Trophoblast cell (in vitro differentiated cells and primary cell): ENCODE measurements around the gene STX5.

Experiments used
- DNase-seq, 2 donors: peaks; one replicate each; pipeline ENCODE4 v3.0.0-alpha.2; 2016
- H2AFZ ChIP-seq: 2 replicates; pipeline ENCODE4 v1.6.1; 2013; ENCODE audit warnings: low read length, moderate library complexity, mild to moderate bottlenecking; ENCODE audit not compliant: insufficient read depth, poor library complexity
- H2AK5ac ChIP-seq: 2 replicates; pipeline ENCODE4 v1.6.1; 2013; ENCODE audit warnings: mild to moderate bottlenecking, low read length
- H2BK120ac ChIP-seq: 2 replicates; pipeline ENCODE4 v1.6.1; 2013; ENCODE audit warnings: low read length, mild to moderate bottlenecking, moderate library complexity; ENCODE audit not compliant: insufficient read depth, poor library complexity
- H2BK12ac ChIP-seq: 2 replicates; pipeline ENCODE4 v1.6.1; 2013; ENCODE audit warnings: mild to moderate bottlenecking, low read length, moderate library complexity
- H2BK5ac ChIP-seq: 2 replicates; pipeline ENCODE4 v1.6.1; 2013; ENCODE audit warnings: low read length, low read depth, moderate library complexity, mild to moderate bottlenecking; ENCODE audit not compliant: poor library complexity
- H3K14ac ChIP-seq: 2 replicates; pipeline ENCODE4 v1.6.1; 2013; ENCODE audit warnings: mild to moderate bottlenecking, low read length
- H3K18ac ChIP-seq: 2 replicates; pipeline ENCODE4 v1.6.1; 2013; ENCODE audit warnings: mild to moderate bottlenecking, low read length
- H3K23ac ChIP-seq: 2 replicates; pipeline ENCODE4 v1.6.1; 2013; ENCODE audit warnings: low read length
- H3K27ac ChIP-seq: 2 replicates; pipeline ENCODE4 v1.5.1; 2013; ENCODE audit warnings: low read depth, mild to moderate bottlenecking, inconsistent platforms, low read length, moderate library complexity
- H3K27me3 ChIP-seq: 2 replicates; pipeline ENCODE4 v1.6.1; 2013; ENCODE audit warnings: inconsistent platforms, mild to moderate bottlenecking, low read length, moderate library complexity; ENCODE audit not compliant: insufficient read depth
- H3K36me3 ChIP-seq, 2 experiments: 1 replicate in 1 of 2; 2 replicates in 1 of 2; pipeline ENCODE4 v1.6.1; 2013; ENCODE audit warnings: low read length in 2 of 2, mild to moderate bottlenecking in 2 of 2, moderate library complexity in 1 of 2; ENCODE audit not compliant: insufficient read depth in 2 of 2, control insufficient read depth in 1 of 2
- H3K4ac ChIP-seq: 2 replicates; pipeline ENCODE4 v1.6.1; 2013; ENCODE audit warnings: low read depth, mild to moderate bottlenecking, low read length, moderate library complexity
- H3K4me1 ChIP-seq, 2 experiments: 1 replicate in 1 of 2; 2 replicates in 1 of 2; pipeline ENCODE4 v1.6.1; 2013; ENCODE audit warnings: low read length in 2 of 2, mild to moderate bottlenecking in 2 of 2, moderate library complexity in 1 of 2; ENCODE audit not compliant: insufficient read depth in 2 of 2, control insufficient read depth in 1 of 2
- H3K4me2 ChIP-seq: 2 replicates; pipeline ENCODE4 v1.6.1; 2013; ENCODE audit warnings: inconsistent platforms, mild to moderate bottlenecking, low read length, moderate library complexity
- H3K4me3 ChIP-seq: 2 replicates; pipeline ENCODE4 v1.5.1; 2013; ENCODE audit warnings: mild to moderate bottlenecking, low read depth, low read length, inconsistent platforms
- H3K79me1 ChIP-seq: one replicate; pipeline ENCODE4 v1.6.1; 2013; ENCODE audit warnings: low read length
- H3K79me2 ChIP-seq: 2 replicates; pipeline ENCODE4 v1.6.1; 2013; ENCODE audit warnings: low read length, mild to moderate bottlenecking; ENCODE audit not compliant: control insufficient read depth, insufficient read depth, poor library complexity
- H3K9ac ChIP-seq: 2 replicates; pipeline ENCODE4 v1.6.1; 2013; ENCODE audit warnings: mild to moderate bottlenecking, low read length
- H3K9me3 ChIP-seq: 2 replicates; pipeline ENCODE4 v1.6.1; 2013; ENCODE audit warnings: low read depth, mild to moderate bottlenecking, control low read depth, inconsistent platforms, low read length; ENCODE audit not compliant: insufficient read depth
- H4K12ac ChIP-seq: 2 replicates; pipeline ENCODE4 v1.6.1; 2013; ENCODE audit warnings: low read depth, mild to moderate bottlenecking, low read length, moderate library complexity
- H4K8ac ChIP-seq: 2 replicates; pipeline ENCODE4 v1.6.1; 2013; ENCODE audit warnings: low read depth, mild to moderate bottlenecking, low read length, moderate library complexity
- H4K91ac ChIP-seq: one replicate; pipeline ENCODE4 v1.6.1; 2013; ENCODE audit warnings: low read depth, mild to moderate bottlenecking, low read length, moderate library complexity
- WGBS: extraction: QIAGEN DNeasy Blood & Tissue Kit; methylation state at CpG from one replicate; pipeline ENCODE4 v1.1.7; 2013; ENCODE audit warnings: missing lambda C conversion rate; ENCODE audit not compliant: insufficient read length, insufficient coverage; ENCODE audit errors: extremely low coverage; 5-methylcytosine and 5-hydroxymethylcytosine counted together

The STX5 gene

DNA sequence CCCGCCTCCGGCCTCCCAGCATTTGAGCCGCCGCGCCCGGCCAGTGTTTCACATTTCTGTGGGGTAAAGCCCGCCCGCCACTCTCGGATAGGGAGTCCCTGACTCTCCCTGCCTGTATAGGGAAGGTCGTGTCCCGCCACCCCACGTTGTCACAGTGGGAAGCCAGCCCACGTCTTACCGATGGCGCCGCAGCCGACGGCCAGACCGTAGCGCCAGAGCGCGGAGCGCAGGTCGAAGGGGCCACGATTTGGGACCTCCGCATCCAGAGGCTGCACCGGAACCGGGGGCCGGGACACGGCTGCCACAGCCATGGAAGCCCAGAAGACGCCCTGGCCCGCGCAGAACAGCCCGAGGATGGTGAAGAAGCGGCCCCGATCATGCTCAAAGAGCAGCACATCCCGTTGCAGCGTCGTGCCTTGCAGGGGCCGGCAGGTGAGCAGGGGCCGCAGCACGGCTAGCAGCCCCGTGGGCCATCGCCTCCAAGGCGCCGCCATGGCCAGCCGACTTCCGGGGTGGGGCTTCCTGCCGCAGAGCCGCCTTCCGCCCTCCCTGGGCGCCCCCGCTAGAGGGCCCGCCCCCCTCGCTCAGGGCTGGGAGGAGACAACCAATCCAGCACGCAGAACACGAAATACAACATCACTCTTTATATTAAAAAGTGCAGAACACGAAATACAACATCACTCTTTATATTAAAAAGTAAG is 40.2 kb downstream of the STX5 start, which contains the start of gene TMEM223:
TMEM223 (minus strand) TSS at position 506 of the 701 bp plus-strand sequence; CDS start at position 494, 12 bp downstream.
- H3K4me2 ChIP-seq = peak within 1 kb of the TSS; percentile 70
- peak within 1 kb of the TSS; percentile 90 for H4K91ac ChIP-seq
- peak within 1 kb of the TSS; percentile 90 for H3K4ac ChIP-seq
- H3K18ac ChIP-seq = peak within 1 kb of the TSS; percentile 95
- H3K79me1 ChIP-seq = peaks cover 14% of the 10 kb centered on the region
- peak within 1 kb of the TSS; percentile 98 for H4K8ac ChIP-seq
- peaks cover 47 to 55% of the 10 kb centered on the region in 2 experiments for H3K36me3 ChIP-seq
- H2BK5ac ChIP-seq = peak within 1 kb of the TSS; percentile 85
- H2BK120ac ChIP-seq = peak within 1 kb of the TSS; percentile 86
- H2AFZ ChIP-seq = peak within 1 kb of the TSS; percentile 73
- no peaks in the 10 kb centered on the region for H3K27me3 ChIP-seq
- H3K27ac ChIP-seq = peak within 1 kb of the TSS; percentile 86
- H3K9ac ChIP-seq = peak within 1 kb of the TSS; percentile 81
- peaks cover 2% of the 10 kb centered on the region for H3K9me3 ChIP-seq
- peak within 1 kb of the TSS; percentile 75 for H2AK5ac ChIP-seq
- H3K79me2 ChIP-seq = peaks cover 20% of the 10 kb centered on the region
- H3K23ac ChIP-seq = no peak within 1 kb of the TSS
- H4K12ac ChIP-seq = peak within 1 kb of the TSS; percentile 81
- DNase-seq = peak; percentile 79 to 83
- H3K4me1 ChIP-seq = peaks cover 9% of the 10 kb centered on the region in 2 experiments
- H2BK12ac ChIP-seq = peak within 1 kb of the TSS; percentile 68
- WGBS = no CpG with 5 or more reads among the region's 58 CpGs
- peak within 1 kb of the TSS; percentile 86 for H3K4me3 ChIP-seq
- peak within 1 kb of the TSS; percentile 92 for H3K14ac ChIP-seq

GRCh38 chr11:62789576-62789975 is 42.3 kb downstream of the STX5 start:
- Histone ChIP-seq H3K23ac (no peak overlapping the region), H3K14ac (no peak overlapping the region), H3K9ac (no peak overlapping the region), H3K4me3 (no peak overlapping the region), H3K4me2 (no peak overlapping the region), H3K79me2 (peaks cover 21% of the 10 kb centered on the region), H2AK5ac (no peak overlapping the region), H4K8ac (no peak overlapping the region), H3K27me3 (no peaks in the 10 kb centered on the region), H3K18ac (no peak overlapping the region), H2BK5ac (no peak overlapping the region), H2BK12ac (no peak overlapping the region), H4K91ac (no peak overlapping the region), H4K12ac (no peak overlapping the region), H3K79me1 (peaks cover 16% of the 10 kb centered on the region), H3K4me1 (peaks cover 7 to 9% of the 10 kb centered on the region in 2 experiments), H3K27ac (no peak overlapping the region), H3K36me3 (peaks cover 34% of the 10 kb centered on the region in 2 experiments), H3K4ac (peak overlapping the region; percentile 30), H2AFZ (no peak overlapping the region), H2BK120ac (no peak overlapping the region), H3K9me3 (peaks cover 2% of the 10 kb centered on the region)
- no CpG with 5 or more reads among the region's 3 CpGs for WGBS
- DNase-seq = no peak

- Histone ChIP-seq H4K12ac (no peak overlapping the region), H2BK12ac (no peak overlapping the region), H3K9ac (no peak overlapping the region), H3K36me3 (peaks cover 30 to 31% of the 10 kb centered on the region in 2 experiments), H2AFZ (no peak overlapping the region), H3K4me1 (peaks cover 5 to 9% of the 10 kb centered on the region in 2 experiments), H3K27me3 (no peaks in the 10 kb centered on the region), H2BK120ac (no peak overlapping the region), H3K9me3 (peaks cover 2% of the 10 kb centered on the region), H3K79me1 (peaks cover 16% of the 10 kb centered on the region), H3K18ac (no peak overlapping the region), H3K79me2 (peaks cover 21% of the 10 kb centered on the region), H3K23ac (no peak overlapping the region), H3K4me2 (no peak overlapping the region), H2AK5ac (no peak overlapping the region), H3K4me3 (no peak overlapping the region), H4K8ac (peak overlapping the region; percentile 1), H3K27ac (no peak overlapping the region), H3K4ac (peak overlapping the region; percentile 69), H3K14ac (no peak overlapping the region), H2BK5ac (no peak overlapping the region), H4K91ac (no peak overlapping the region)
- no peak for DNase-seq
- no CpG with 5 or more reads among the region's 5 CpGs for WGBS
These were observed 42.9 kb downstream of the STX5 start for GRCh38 chr11:62788991-62789390.

GRCh38 chr11:62787005-62787759 is 44.7 kb downstream of the STX5 start, which contains the start of gene TMEM179B:
Gene TMEM179B, plus strand, starts transcription at chr11:62787402. Its CDS starts 30 bp downstream, at chr11:62787432.
- Histone ChIP-seq H4K91ac (peak within 1 kb of the TSS; percentile 92), H2AFZ (peak within 1 kb of the TSS; percentile 86), H4K12ac (peak within 1 kb of the TSS; percentile 94), H2BK5ac (peak within 1 kb of the TSS; percentile 83), H3K14ac (peak within 1 kb of the TSS; percentile 94), H3K79me2 (peaks cover 21% of the 10 kb centered on the region), H3K27ac (peak within 1 kb of the TSS; percentile 91), H3K4me2 (peak within 1 kb of the TSS; percentile 89), H3K23ac (no peak within 1 kb of the TSS), H3K27me3 (no peaks in the 10 kb centered on the region), H4K8ac (peak within 1 kb of the TSS; percentile 98), H2AK5ac (peak within 1 kb of the TSS; percentile 98), H3K4me1 (peaks cover under 1 to 5% of the 10 kb centered on the region in 2 experiments), H3K79me1 (peaks cover 16% of the 10 kb centered on the region), H3K18ac (peak within 1 kb of the TSS; percentile 98), H2BK12ac (peak within 1 kb of the TSS; percentile 40), H2BK120ac (peak within 1 kb of the TSS; percentile 77), H3K4me3 (peak within 1 kb of the TSS; percentile 92), H3K9me3 (peaks cover 4% of the 10 kb centered on the region), H3K36me3 (peaks cover 24 to 29% of the 10 kb centered on the region in 2 experiments), H3K9ac (peak within 1 kb of the TSS; percentile 89), H3K4ac (peak within 1 kb of the TSS; percentile 87)
- WGBS = no CpG with 5 or more reads among the region's 88 CpGs
- peak; percentile 99 to 100 for DNase-seq
